Heart right ventricle (tissue), 16 donors: ENCODE results near the gene OR10C1. TPM values are rescaled to one million over a fixed set of nuclear protein-coding genes. Genes with fewer than 3 reads are reported as not detected.

ENCODE experiments used
- ATAC-seq, 8 donors: fragments of 200-7000 bp; cut with Tn5 transposase; one replicate each; pipeline ENCODE4 v1.9.1; 2020; ENCODE audit warnings: mild to moderate bottlenecking in 8 of 8, moderate library complexity in 8 of 8, moderate number of reproducible peaks in 1 of 8
- DNase-seq, 2 donors: peaks; one replicate each; pipeline ENCODE4 v3.0.0-alpha.2; 2020
- H3K27ac ChIP-seq, 10 donors: fragments of 200-600 bp; sonication (generic) in 2 of 10; one replicate each; pipeline versions ENCODE4 v1.5.0 to v1.8.0; 2020 to 2022; ENCODE audit warnings: mild to moderate bottlenecking in 3 of 10
- H3K27me3 ChIP-seq, 7 donors: fragments of 200-600 bp; one replicate each; pipeline ENCODE4 v1.8.0; 2021 to 2022; ENCODE audit warnings: mild to moderate bottlenecking in 2 of 7
- H3K36me3 ChIP-seq, 9 donors: fragments of 200-600 bp; sonication (generic) in 1 of 9; one replicate each; pipeline versions ENCODE4 v1.5.0 to v1.8.0; 2020 to 2022; ENCODE audit warnings: mild to moderate bottlenecking in 2 of 9
- H3K4me1 ChIP-seq, 9 donors: fragments of 200-600 bp; sonication (generic) in 1 of 9; one replicate each; pipeline versions ENCODE4 v1.5.0 to v1.8.0; 2020 to 2022; ENCODE audit warnings: mild to moderate bottlenecking in 4 of 9
- H3K4me3 ChIP-seq, 10 donors: fragments of 200-600 bp; sonication (generic) in 2 of 10; one replicate each; pipeline versions ENCODE4 v1.5.0 to v1.8.0; 2020 to 2022; ENCODE audit warnings: mild to moderate bottlenecking in 7 of 10, moderate library complexity in 2 of 10
- H3K9me3 ChIP-seq, 11 donors: fragments of 200-600 bp in 10 of 11; sonication (generic) in 2 of 11; one replicate each; pipeline versions ENCODE4 v1.5.0 to v1.8.0; 2013 to 2022; ENCODE audit warnings: mild to moderate bottlenecking in 2 of 11, control low read depth in 1 of 11, moderate library complexity in 1 of 11
- WGBS, 2 donors: extraction: QIAGEN DNeasy Blood & Tissue Kit; methylation state at CpG; one replicate each; pipeline ENCODE4 v1.1.7; 2013; ENCODE audit warnings: inconsistent platforms in 1 of 2; 5-methylcytosine and 5-hydroxymethylcytosine counted together
- intact Hi-C, 10 donors: fragments of 100-400 bp; cut with DNase I; formaldehyde crosslinking; loops; one replicate each; pipeline versions ENCODE4 v1.11.1 to v1.14.2; 2022
- polyA plus RNA-seq, 2 donors: library from polyadenylated mRNA; stranded (reverse); fragments of 200-250 nt; gene quantifications; one replicate each; pipeline ENCODE4 v1.2.3, GENCODE V29; 2013
- total RNA-seq, 10 donors: library from RNA; stranded (reverse); fragmentation: NEBNext Ultra II Directional in 3 of 10; extraction: Animal tissue kit (Norgen Biotek cat#: 25700) in 3 of 10; gene quantifications; one replicate each; pipeline versions ENCODE4 v1.2.1 to v1.2.4, GENCODE V29; 2021 to 2023
- TF ChIP-seq, protein P1 (sequence below), 9 donors: fragments of 200-600 bp; sonication (generic) in 2 of 9; IDR thresholded peaks; one replicate each; pipeline versions ENCODE4 v1.5.0 to v1.8.0; 2021 to 2022; ENCODE audit warnings: antibody characterized with exemption in 9 of 9, mild to moderate bottlenecking in 5 of 9, moderate library complexity in 1 of 9
- donor health status: Arrhythmogenic right ventricular cardiomyopathy.
- donor health status: ischemic (EF 13 %, LVEDD 7.1; RV severe dilation, severe dysfunction).
- donor health status: healthy with polysubstance abuse.
- donor health status: DM: no; HTN: yes; CAD: no.
- donor health status: DM: no; HTN: no; CAD: no.
- donor health status: ischemic (EF 25% LVEDD 6.9; RV normal size, moderate dysfunction).
- donor health status: ischemic (EF 25% LVEDD 5.7; RV mildly dilated, moderate dysfunction).
- donor health status: healthy.
- donor health status: DM: yes; HTN: yes; CAD: no.
- donor health status: Ischemic cardiomyopathy.
- donor health status: ischemic (EF 35%, LVEDD 5.7; RV mildly dilated, moderate dysfunction).
- donor health status: nonischemic (EF 11% LVEDD 7.7; RV severe dilation, severe dysfunction).
- donor health status: DM: yes; HTN: yes; CAD: no.
- donor health status: PGD.
- donor health status: ischemic (EF 29% LVEDD 5.4; RV normal size, mild dysfunction).
- donor health status: nonischemic (EF 23%, LVEDD 6.1; RV moderate dilation, normal function).

Gene OR10C1
- total and polyA plus RNA-seq, 12 donors = not detected

- intact Hi-C loops = no loop called here
- DNase-seq (no peak), ATAC-seq (no peak)
- H3K4me3 ChIP-seq = no peak overlapping the region
- H3K9me3 ChIP-seq = peaks cover 0 to 3% (median 0%) of the 10 kb centered on the region in 11 donors
- peaks cover 0 to 26% (median 4%) of the 10 kb centered on the region in 7 donors for H3K27me3 ChIP-seq
- TF ChIP-seq, protein P1, sequence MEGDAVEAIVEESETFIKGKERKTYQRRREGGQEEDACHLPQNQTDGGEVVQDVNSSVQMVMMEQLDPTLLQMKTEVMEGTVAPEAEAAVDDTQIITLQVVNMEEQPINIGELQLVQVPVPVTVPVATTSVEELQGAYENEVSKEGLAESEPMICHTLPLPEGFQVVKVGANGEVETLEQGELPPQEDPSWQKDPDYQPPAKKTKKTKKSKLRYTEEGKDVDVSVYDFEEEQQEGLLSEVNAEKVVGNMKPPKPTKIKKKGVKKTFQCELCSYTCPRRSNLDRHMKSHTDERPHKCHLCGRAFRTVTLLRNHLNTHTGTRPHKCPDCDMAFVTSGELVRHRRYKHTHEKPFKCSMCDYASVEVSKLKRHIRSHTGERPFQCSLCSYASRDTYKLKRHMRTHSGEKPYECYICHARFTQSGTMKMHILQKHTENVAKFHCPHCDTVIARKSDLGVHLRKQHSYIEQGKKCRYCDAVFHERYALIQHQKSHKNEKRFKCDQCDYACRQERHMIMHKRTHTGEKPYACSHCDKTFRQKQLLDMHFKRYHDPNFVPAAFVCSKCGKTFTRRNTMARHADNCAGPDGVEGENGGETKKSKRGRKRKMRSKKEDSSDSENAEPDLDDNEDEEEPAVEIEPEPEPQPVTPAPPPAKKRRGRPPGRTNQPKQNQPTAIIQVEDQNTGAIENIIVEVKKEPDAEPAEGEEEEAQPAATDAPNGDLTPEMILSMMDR (IDR thresholded peaks at IDR 0.05) = no peak
- 73 to 78% methylated on average over 5 of the region's 5 CpGs for WGBS, 2 donors
- no peaks in the 10 kb centered on the region for H3K4me1 ChIP-seq
- H3K27ac ChIP-seq = no peak overlapping the region
- H3K36me3 ChIP-seq = no peaks in the 10 kb centered on the region
Observed at GRCh38 chr6:29487131-29487530, 48.0 kb downstream of the OR10C1 start.

DNA sequence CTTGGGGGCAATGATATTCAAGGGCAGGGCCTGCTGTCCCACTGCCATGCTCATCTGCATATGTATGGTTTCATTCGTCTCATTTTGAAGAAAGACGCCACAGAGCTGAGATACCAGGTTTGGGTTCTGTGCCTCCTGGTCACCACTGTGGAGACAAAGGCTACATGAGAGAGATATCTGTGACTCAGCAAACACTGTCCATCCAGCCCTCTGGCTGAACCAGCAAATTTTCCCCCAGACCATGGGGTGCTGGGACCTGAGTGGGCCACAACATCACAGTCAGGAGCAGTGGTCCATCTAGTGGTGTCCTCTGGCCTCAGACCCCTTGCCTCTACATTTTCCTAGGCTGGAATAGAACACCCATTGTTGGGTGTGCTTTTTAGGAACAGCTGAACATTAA lies 48.6 kb downstream of the OR10C1 start, which contains the start of gene MAS1L:
TSS of gene MAS1L (minus strand) at position 297 of the 400 bp plus-strand sequence. CDS start at position 243, 54 bp downstream.
- DNase-seq = no peak

DNA sequence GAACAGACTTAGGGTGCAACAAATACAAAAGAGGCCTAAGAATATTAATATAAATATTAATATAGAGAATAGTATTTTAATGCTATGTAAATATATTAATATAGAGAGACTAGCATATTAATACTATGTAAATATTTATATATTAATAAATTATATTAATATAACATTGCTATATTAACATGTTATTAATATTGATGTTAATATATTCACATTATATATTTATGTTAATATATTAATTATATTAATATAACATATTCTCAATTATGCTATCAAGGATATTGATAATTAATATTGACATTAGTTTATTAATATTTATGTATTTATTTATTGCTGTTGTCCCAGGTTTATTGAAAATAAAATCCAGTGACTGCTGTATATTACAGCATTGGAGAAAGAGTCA lies 49.8 kb downstream of the OR10C1 start:
- no peaks in the 10 kb centered on the region for H3K4me1 ChIP-seq
- DNase-seq (no peak), ATAC-seq (no peak)
- TF ChIP-seq, protein P1 (IDR thresholded peaks at IDR 0.05) = no peak
- intact Hi-C loops = no loop called here
- H3K4me3 ChIP-seq = no peak overlapping the region
- no peaks in the 10 kb centered on the region for H3K9me3 ChIP-seq
- no peaks in the 10 kb centered on the region for H3K36me3 ChIP-seq
- H3K27me3 ChIP-seq = peaks cover 0 to 17% (median 4%) of the 10 kb centered on the region in 7 donors
- H3K27ac ChIP-seq = no peak overlapping the region

More for the DNA sequence above, 48.6 kb downstream of the OR10C1 start, which contains the start of gene MAS1L:
- H3K9me3 ChIP-seq = no peaks in the 10 kb centered on the region
- H3K27me3 ChIP-seq = peaks cover 0 to 26% (median 4%) of the 10 kb centered on the region in 7 donors
- H3K4me3 ChIP-seq = no peak within 1 kb of the TSS
- WGBS, 2 donors = 89 to 96% methylated on average over 2 of the region's 2 CpGs
- TF ChIP-seq, protein P1 (IDR thresholded peaks at IDR 0.05) = no peak
- no peak within 1 kb of the TSS for H3K27ac ChIP-seq
- no peaks in the 10 kb centered on the region for H3K4me1 ChIP-seq
- H3K36me3 ChIP-seq = no peaks in the 10 kb centered on the region
- ATAC-seq = no peak
- intact Hi-C loops = no loop called here

DNA sequence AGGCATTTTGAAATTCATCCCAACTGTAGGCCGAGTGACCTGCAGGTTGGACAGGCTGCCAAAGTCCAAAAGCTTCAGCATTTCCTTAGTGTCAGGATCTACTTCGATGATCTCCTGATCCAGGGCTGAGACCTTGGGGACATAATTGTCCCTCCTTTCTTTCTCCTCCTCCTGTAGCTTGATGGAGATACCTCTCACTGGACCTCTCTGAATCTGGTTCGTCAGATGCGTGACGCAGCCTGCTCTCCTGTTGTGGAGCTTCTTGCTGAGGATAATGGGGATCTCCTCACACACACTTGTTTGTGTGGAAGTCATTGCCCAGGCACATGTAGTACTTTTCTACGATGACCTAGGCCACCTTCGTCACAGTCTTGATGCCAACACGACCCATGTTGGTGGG lies 50.2 kb downstream of the OR10C1 start:
- H3K27ac ChIP-seq = no peak overlapping the region
- TF ChIP-seq, protein P1 (IDR thresholded peaks at IDR 0.05) = no peak
- no peaks in the 10 kb centered on the region for H3K36me3 ChIP-seq
- no peaks in the 10 kb centered on the region for H3K9me3 ChIP-seq
- no peaks in the 10 kb centered on the region for H3K4me1 ChIP-seq
- no peak overlapping the region for H3K4me3 ChIP-seq
- intact Hi-C loops = no loop called here
- DNase-seq (no peak), ATAC-seq (no peak)
- 87 to 91% methylated on average over 8 of the region's 8 CpGs for whole genome bisulfite sequencing, 2 donors
- peaks cover 0 to 17% (median 4%) of the 10 kb centered on the region in 7 donors for H3K27me3 ChIP-seq
